Trophoblast cell (in vitro differentiated cells and primary cell): ENCODE measurements around the gene MOCS3.

ENCODE experiments used
- DNase-seq, 2 donors: peaks; one replicate each; pipeline ENCODE4 v3.0.0-alpha.2; 2016
- H2AFZ ChIP-seq: 2 replicates; pipeline ENCODE4 v1.6.1; 2013; ENCODE audit warnings: low read length, moderate library complexity, mild to moderate bottlenecking; ENCODE audit not compliant: insufficient read depth, poor library complexity
- H2AK5ac ChIP-seq: 2 replicates; pipeline ENCODE4 v1.6.1; 2013; ENCODE audit warnings: mild to moderate bottlenecking, low read length
- H2BK120ac ChIP-seq: 2 replicates; pipeline ENCODE4 v1.6.1; 2013; ENCODE audit warnings: low read length, mild to moderate bottlenecking, moderate library complexity; ENCODE audit not compliant: insufficient read depth, poor library complexity
- H2BK12ac ChIP-seq: 2 replicates; pipeline ENCODE4 v1.6.1; 2013; ENCODE audit warnings: mild to moderate bottlenecking, low read length, moderate library complexity
- H2BK5ac ChIP-seq: 2 replicates; pipeline ENCODE4 v1.6.1; 2013; ENCODE audit warnings: low read length, low read depth, moderate library complexity, mild to moderate bottlenecking; ENCODE audit not compliant: poor library complexity
- H3K14ac ChIP-seq: 2 replicates; pipeline ENCODE4 v1.6.1; 2013; ENCODE audit warnings: mild to moderate bottlenecking, low read length
- H3K18ac ChIP-seq: 2 replicates; pipeline ENCODE4 v1.6.1; 2013; ENCODE audit warnings: mild to moderate bottlenecking, low read length
- H3K23ac ChIP-seq: 2 replicates; pipeline ENCODE4 v1.6.1; 2013; ENCODE audit warnings: low read length
- H3K27ac ChIP-seq: 2 replicates; pipeline ENCODE4 v1.5.1; 2013; ENCODE audit warnings: low read depth, mild to moderate bottlenecking, inconsistent platforms, low read length, moderate library complexity
- H3K27me3 ChIP-seq: 2 replicates; pipeline ENCODE4 v1.6.1; 2013; ENCODE audit warnings: inconsistent platforms, mild to moderate bottlenecking, low read length, moderate library complexity; ENCODE audit not compliant: insufficient read depth
- H3K36me3 ChIP-seq, 2 experiments: 1 replicate in 1 of 2; 2 replicates in 1 of 2; pipeline ENCODE4 v1.6.1; 2013; ENCODE audit warnings: low read length in 2 of 2, mild to moderate bottlenecking in 2 of 2, moderate library complexity in 1 of 2; ENCODE audit not compliant: insufficient read depth in 2 of 2, control insufficient read depth in 1 of 2
- H3K4ac ChIP-seq: 2 replicates; pipeline ENCODE4 v1.6.1; 2013; ENCODE audit warnings: low read depth, mild to moderate bottlenecking, low read length, moderate library complexity
- H3K4me1 ChIP-seq, 2 experiments: 1 replicate in 1 of 2; 2 replicates in 1 of 2; pipeline ENCODE4 v1.6.1; 2013; ENCODE audit warnings: low read length in 2 of 2, mild to moderate bottlenecking in 2 of 2, moderate library complexity in 1 of 2; ENCODE audit not compliant: insufficient read depth in 2 of 2, control insufficient read depth in 1 of 2
- H3K4me2 ChIP-seq: 2 replicates; pipeline ENCODE4 v1.6.1; 2013; ENCODE audit warnings: inconsistent platforms, mild to moderate bottlenecking, low read length, moderate library complexity
- H3K4me3 ChIP-seq: 2 replicates; pipeline ENCODE4 v1.5.1; 2013; ENCODE audit warnings: mild to moderate bottlenecking, low read depth, low read length, inconsistent platforms
- H3K79me1 ChIP-seq: one replicate; pipeline ENCODE4 v1.6.1; 2013; ENCODE audit warnings: low read length
- H3K79me2 ChIP-seq: 2 replicates; pipeline ENCODE4 v1.6.1; 2013; ENCODE audit warnings: low read length, mild to moderate bottlenecking; ENCODE audit not compliant: control insufficient read depth, insufficient read depth, poor library complexity
- H3K9ac ChIP-seq: 2 replicates; pipeline ENCODE4 v1.6.1; 2013; ENCODE audit warnings: mild to moderate bottlenecking, low read length
- H3K9me3 ChIP-seq: 2 replicates; pipeline ENCODE4 v1.6.1; 2013; ENCODE audit warnings: low read depth, mild to moderate bottlenecking, control low read depth, inconsistent platforms, low read length; ENCODE audit not compliant: insufficient read depth
- H4K12ac ChIP-seq: 2 replicates; pipeline ENCODE4 v1.6.1; 2013; ENCODE audit warnings: low read depth, mild to moderate bottlenecking, low read length, moderate library complexity
- H4K8ac ChIP-seq: 2 replicates; pipeline ENCODE4 v1.6.1; 2013; ENCODE audit warnings: low read depth, mild to moderate bottlenecking, low read length, moderate library complexity
- H4K91ac ChIP-seq: one replicate; pipeline ENCODE4 v1.6.1; 2013; ENCODE audit warnings: low read depth, mild to moderate bottlenecking, low read length, moderate library complexity
- WGBS: extraction: QIAGEN DNeasy Blood & Tissue Kit; methylation state at CpG from one replicate; pipeline ENCODE4 v1.1.7; 2013; ENCODE audit warnings: missing lambda C conversion rate; ENCODE audit not compliant: insufficient read length, insufficient coverage; ENCODE audit errors: extremely low coverage; 5-methylcytosine and 5-hydroxymethylcytosine counted together

MOCS3 gene

DNA sequence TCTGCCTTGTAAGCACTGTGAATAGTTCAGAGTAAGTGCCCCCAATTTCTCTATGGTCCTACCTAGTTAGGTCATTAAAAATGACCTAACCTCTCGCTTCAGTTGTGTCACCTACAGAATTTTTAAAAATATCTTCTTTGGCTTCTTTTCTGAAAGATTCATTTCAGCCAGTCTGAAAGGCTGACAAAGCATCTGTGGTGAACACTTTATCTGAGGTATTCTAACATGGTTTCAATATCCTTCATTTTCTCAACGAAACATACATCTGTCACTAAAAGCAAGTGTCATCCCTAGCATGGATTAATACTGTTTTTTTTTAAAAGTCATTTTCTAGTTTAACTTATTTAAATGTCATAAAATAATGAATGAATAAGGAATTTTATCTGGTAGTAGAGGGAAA lies 5.4 kb upstream of the MOCS3 start:
- H3K36me3 ChIP-seq = peaks cover 7 to 13% of the 10 kb centered on the region in 2 experiments
- no peak overlapping the region for H4K8ac ChIP-seq
- H2AFZ ChIP-seq = no peak overlapping the region
- H3K4me1 ChIP-seq = peaks cover 0 to 2% of the 10 kb centered on the region in 2 experiments
- no peak overlapping the region for H3K4ac ChIP-seq
- no peak overlapping the region for H3K23ac ChIP-seq
- H3K9me3 ChIP-seq = no peaks in the 10 kb centered on the region
- no peak for DNase-seq
- H3K79me1 ChIP-seq = peaks cover 3% of the 10 kb centered on the region
- H3K14ac ChIP-seq = no peak overlapping the region
- no CpG with 5 or more reads among the region's 2 CpGs for WGBS
- no peaks in the 10 kb centered on the region for H3K27me3 ChIP-seq
- no peak overlapping the region for H2BK120ac ChIP-seq
- no peak overlapping the region for H4K91ac ChIP-seq
- no peak overlapping the region for H3K4me2 ChIP-seq
- H2BK5ac ChIP-seq = no peak overlapping the region
- H4K12ac ChIP-seq = no peak overlapping the region
- no peak overlapping the region for H3K4me3 ChIP-seq
- H3K79me2 ChIP-seq = peaks cover 8% of the 10 kb centered on the region
- no peak overlapping the region for H3K27ac ChIP-seq
- H2AK5ac ChIP-seq = no peak overlapping the region
- H3K18ac ChIP-seq = no peak overlapping the region
- no peak overlapping the region for H3K9ac ChIP-seq
- no peak overlapping the region for H2BK12ac ChIP-seq

DNA sequence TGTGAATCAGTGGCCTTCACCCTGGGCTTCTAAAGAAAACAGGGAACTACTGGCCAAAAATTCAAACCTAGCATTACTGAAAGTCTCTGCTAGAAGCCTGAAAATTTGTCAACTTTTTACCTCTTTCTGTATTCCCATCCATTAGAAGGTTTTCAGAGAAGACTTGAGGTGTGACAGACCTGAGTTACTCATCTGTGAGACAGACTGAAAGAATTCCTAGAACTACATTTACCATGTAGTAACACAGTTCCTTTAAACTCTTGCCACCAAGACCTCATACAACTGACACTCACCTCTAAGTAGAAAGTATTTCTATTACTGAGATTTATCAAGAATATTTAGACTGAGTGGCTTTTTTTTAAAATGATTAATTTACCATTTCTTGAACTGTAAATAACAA lies 4.8 kb upstream of the MOCS3 start:
- H3K14ac ChIP-seq = no peak overlapping the region
- DNase-seq = peak in 1 of 2 donors; percentile 9
- no peaks in the 10 kb centered on the region for H3K9me3 ChIP-seq
- no peak overlapping the region for H3K4ac ChIP-seq
- H3K4me2 ChIP-seq = no peak overlapping the region
- peaks cover 9% of the 10 kb centered on the region for H3K79me2 ChIP-seq
- H3K18ac ChIP-seq = no peak overlapping the region
- no peak overlapping the region for H3K27ac ChIP-seq
- no peak overlapping the region for H4K91ac ChIP-seq
- H2BK120ac ChIP-seq = no peak overlapping the region
- H4K8ac ChIP-seq = no peak overlapping the region
- H2AFZ ChIP-seq = no peak overlapping the region
- peaks cover 0 to 2% of the 10 kb centered on the region in 2 experiments for H3K4me1 ChIP-seq
- H3K9ac ChIP-seq = no peak overlapping the region
- H3K23ac ChIP-seq = no peak overlapping the region
- no peak overlapping the region for H3K4me3 ChIP-seq
- no peak overlapping the region for H4K12ac ChIP-seq
- no peak overlapping the region for H2BK12ac ChIP-seq
- H2AK5ac ChIP-seq = no peak overlapping the region
- peaks cover 5% of the 10 kb centered on the region for H3K79me1 ChIP-seq
- peaks cover 7 to 10% of the 10 kb centered on the region in 2 experiments for H3K36me3 ChIP-seq
- no peaks in the 10 kb centered on the region for H3K27me3 ChIP-seq
- H2BK5ac ChIP-seq = no peak overlapping the region

DNA sequence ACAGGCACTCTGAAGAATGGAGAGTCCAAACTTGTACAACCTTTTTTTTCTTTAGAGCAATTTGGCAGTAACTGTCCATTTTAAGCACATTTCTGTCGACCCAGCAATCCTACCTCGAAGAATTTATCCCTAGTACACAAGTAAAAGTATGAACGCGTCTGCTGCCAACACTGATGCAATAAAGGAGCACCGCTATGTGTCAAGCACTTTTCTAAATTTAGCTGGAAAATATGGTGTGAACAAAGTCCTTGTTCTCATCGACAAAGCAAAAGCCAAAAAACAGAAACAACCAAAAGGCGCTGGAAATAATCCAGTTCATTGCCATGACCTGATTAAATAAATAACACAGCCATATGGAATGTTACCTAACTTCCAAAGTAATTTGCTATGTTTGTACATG lies 1.3 kb upstream of the MOCS3 start:
- WGBS = no CpG with 5 or more reads among the region's 7 CpGs

DNA sequence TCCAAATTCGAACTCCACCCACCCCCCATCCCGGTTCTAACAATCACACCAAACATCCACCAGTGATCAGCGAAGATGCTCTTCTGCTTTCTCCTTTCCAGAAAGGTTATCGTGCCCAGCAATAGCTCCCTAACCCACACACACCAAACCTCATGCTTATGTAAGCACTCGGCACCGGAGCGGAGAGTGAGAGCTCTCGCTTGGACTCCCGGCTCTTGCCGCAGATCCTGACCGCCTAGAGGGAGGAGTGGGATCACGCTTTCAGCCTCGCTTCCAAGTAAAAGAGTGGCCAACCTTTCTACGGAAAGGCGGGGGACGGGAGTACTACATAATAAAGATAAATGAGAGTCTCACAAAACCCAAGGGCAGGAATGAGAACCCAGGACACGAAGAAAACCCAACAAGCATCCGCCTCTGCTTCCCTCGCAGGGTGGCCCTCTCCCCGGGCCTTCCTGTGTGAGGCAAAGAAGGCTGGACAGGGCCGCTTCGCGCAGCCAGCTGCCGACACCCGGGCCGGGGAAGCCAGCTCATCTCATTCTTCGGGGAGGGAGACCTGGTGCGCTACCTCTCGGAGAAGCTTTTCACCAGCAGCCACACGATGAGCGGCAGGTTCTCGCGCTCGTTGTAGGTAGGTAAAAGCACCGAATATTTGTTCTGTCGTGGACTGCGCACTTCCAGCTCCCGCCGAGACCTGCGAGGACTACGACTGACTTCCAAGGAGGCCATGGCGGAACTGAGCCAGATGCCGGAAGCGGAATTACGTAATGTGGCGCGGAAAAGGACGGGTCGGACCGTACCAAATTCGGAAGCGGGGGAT lies 612 bp upstream of the MOCS3 start, which contains the start of gene DPM1:
Gene DPM1 (minus strand): TSS at position 735 of the 817 bp plus-strand sequence. CDS start 9 bp downstream, at position 726.
- Histone ChIP-seq H2BK12ac (no peak within 1 kb of the TSS), H3K14ac (peak within 1 kb of the TSS; percentile 22), H3K4ac (peak within 1 kb of the TSS; percentile 98), H3K18ac (peak within 1 kb of the TSS; percentile 19), H3K9me3 (no peaks in the 10 kb centered on the region), H3K36me3 (no peaks in the 10 kb centered on the region), H3K9ac (peak within 1 kb of the TSS; percentile 96), H4K91ac (peak within 1 kb of the TSS; percentile 72), H3K27me3 (no peaks in the 10 kb centered on the region), H3K79me1 (peaks cover 6% of the 10 kb centered on the region), H4K8ac (peak within 1 kb of the TSS; percentile 93), H3K4me1 (peaks cover 10 to 11% of the 10 kb centered on the region in 2 experiments), H3K4me2 (peak within 1 kb of the TSS; percentile 98), H2AFZ (peak within 1 kb of the TSS; percentile 64), H2BK120ac (peak within 1 kb of the TSS; percentile 47), H2AK5ac (no peak within 1 kb of the TSS), H3K23ac (no peak within 1 kb of the TSS), H4K12ac (peak within 1 kb of the TSS; percentile 36), H3K4me3 (peak within 1 kb of the TSS; percentile 99), H2BK5ac (peak within 1 kb of the TSS; percentile 47), H3K79me2 (peaks cover 11% of the 10 kb centered on the region), H3K27ac (no peak within 1 kb of the TSS)
- no CpG with 5 or more reads among the region's 52 CpGs for WGBS
- peak; percentile 84 to 97 for DNase-seq

More for the DNA sequence above, 1.3 kb upstream of the MOCS3 start:
- peaks cover 11% of the 10 kb centered on the region for H3K79me2 ChIP-seq
- H3K36me3 ChIP-seq = no peaks in the 10 kb centered on the region
- H3K18ac ChIP-seq = no peak overlapping the region
- no peak overlapping the region for H4K91ac ChIP-seq
- H2AFZ ChIP-seq = no peak overlapping the region
- H2BK12ac ChIP-seq = no peak overlapping the region
- H3K4me1 ChIP-seq = peaks cover 10 to 11% of the 10 kb centered on the region in 2 experiments
- no peak overlapping the region for H4K12ac ChIP-seq
- peak overlapping the region; percentile 81 for H3K4ac ChIP-seq
- H3K9ac ChIP-seq = no peak overlapping the region
- peaks cover 6% of the 10 kb centered on the region for H3K79me1 ChIP-seq
- no peak overlapping the region for H2BK120ac ChIP-seq
- no peak overlapping the region for H3K4me3 ChIP-seq
- no peak overlapping the region for H2BK5ac ChIP-seq
- no peak overlapping the region for H3K23ac ChIP-seq
- H3K9me3 ChIP-seq = no peaks in the 10 kb centered on the region
- H4K8ac ChIP-seq = no peak overlapping the region
- H2AK5ac ChIP-seq = no peak overlapping the region
- no peak overlapping the region for H3K14ac ChIP-seq
- peak in 1 of 2 donors; percentile 26 for DNase-seq
- H3K4me2 ChIP-seq = peak overlapping the region; percentile 98
- H3K27ac ChIP-seq = no peak overlapping the region
- H3K27me3 ChIP-seq = no peaks in the 10 kb centered on the region
